ENCODE measurements around the gene CDC42BPG. TPM values are rescaled to one million over a fixed set of nuclear protein-coding genes. Genes with fewer than 3 reads are reported as not detected.

CDC42BPG gene
- total and polyA plus RNA-seq, 5 donors, result 0.36 to 2.3 (median 0.71) TPM

DNA sequence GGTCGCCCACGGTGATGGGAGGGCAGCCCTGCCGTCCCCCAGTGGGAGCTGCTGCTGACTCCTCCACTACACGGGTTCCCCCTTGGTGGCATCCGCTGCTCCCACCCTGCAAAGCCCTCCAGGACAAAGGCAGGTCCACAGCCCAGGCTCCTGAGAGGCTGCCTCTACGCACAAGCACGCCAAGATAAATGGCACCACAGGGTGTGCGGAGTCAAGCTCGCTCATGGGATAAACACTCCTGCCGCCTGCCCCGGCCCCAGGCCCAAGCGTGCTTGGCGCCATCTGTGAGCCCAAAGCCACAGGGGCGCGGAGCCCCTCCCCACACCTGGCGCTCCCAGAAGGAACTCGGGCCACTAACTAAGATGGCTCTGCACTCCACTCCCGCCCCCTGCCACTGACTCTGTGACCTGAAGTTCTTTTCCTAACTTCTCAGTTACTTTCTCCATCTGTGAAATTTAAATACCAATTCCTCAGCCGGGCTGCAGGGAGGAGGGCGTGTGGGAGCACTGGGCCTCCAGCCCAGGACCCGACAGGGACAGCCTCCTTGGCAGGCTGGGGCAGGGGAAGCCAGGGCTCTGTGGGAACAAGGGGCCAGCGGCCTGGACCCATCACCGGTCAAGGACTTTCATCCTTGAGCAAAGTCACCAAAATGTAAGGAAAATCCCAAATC is 19.1 kb upstream of the CDC42BPG start:
- DNase-seq (peak in 2 of 3 donors; percentile 87 to 88), ATAC-seq (peak; percentile 60 to 68)
- Histone ChIP-seq H3K4me3 (ENCODE audit: low read length) (no peak overlapping the region), H3K27ac (ENCODE audit: low read length) (peak overlapping the region; percentile 87), H3K9me3 (ENCODE audit: control insufficient read depth, low read length) (no peaks in the 10 kb centered on the region), H3K4me1 (ENCODE audit: control insufficient read depth, insufficient read depth, low read length) (peaks cover 31% of the 10 kb centered on the region), H3K27me3 (ENCODE audit: control insufficient read depth, insufficient read depth) (no peaks in the 10 kb centered on the region)
- 49% methylated on average over 23 of the region's 23 CpGs for WGBS
- intact Hi-C loops (cut with DNase I), result no loop called here

DNA sequence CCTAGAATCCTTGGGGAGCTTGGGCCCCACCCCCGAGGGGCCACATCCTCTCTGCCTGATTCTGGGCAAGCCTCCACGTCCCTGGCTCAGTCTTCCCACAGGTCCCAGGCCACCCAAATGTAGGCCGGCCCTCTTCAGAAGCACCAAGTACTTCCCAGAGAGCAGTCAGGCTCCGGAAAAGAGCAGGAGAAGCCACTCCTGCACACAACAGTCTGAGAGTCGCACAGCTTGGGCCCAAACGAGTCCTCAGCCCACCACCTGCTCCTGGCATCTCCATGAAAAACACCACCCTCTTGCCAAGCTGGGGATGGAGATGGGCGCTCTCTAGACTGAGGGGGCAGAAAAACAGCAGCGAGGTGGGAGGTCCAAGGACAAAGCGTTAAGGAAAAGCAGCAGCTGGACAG is 18.5 kb upstream of the CDC42BPG start:
- H3K27ac ChIP-seq (ENCODE audit: low read length), result peak overlapping the region; percentile 87
- no peaks in the 10 kb centered on the region for H3K9me3 ChIP-seq (ENCODE audit: control insufficient read depth, low read length)
- no peaks in the 10 kb centered on the region for H3K27me3 ChIP-seq (ENCODE audit: control insufficient read depth, insufficient read depth)
- peak; percentile 2 to 37 for ATAC-seq
- peak; percentile 74 to 89 (median 85) for DNase-seq
- 39% methylated on average over 9 of the region's 9 CpGs for WGBS
- intact Hi-C loops (cut with DNase I), result no loop called here
- peaks cover 31% of the 10 kb centered on the region for H3K4me1 ChIP-seq (ENCODE audit: control insufficient read depth, insufficient read depth, low read length)
- H3K4me3 ChIP-seq (ENCODE audit: low read length), result no peak overlapping the region

DNA sequence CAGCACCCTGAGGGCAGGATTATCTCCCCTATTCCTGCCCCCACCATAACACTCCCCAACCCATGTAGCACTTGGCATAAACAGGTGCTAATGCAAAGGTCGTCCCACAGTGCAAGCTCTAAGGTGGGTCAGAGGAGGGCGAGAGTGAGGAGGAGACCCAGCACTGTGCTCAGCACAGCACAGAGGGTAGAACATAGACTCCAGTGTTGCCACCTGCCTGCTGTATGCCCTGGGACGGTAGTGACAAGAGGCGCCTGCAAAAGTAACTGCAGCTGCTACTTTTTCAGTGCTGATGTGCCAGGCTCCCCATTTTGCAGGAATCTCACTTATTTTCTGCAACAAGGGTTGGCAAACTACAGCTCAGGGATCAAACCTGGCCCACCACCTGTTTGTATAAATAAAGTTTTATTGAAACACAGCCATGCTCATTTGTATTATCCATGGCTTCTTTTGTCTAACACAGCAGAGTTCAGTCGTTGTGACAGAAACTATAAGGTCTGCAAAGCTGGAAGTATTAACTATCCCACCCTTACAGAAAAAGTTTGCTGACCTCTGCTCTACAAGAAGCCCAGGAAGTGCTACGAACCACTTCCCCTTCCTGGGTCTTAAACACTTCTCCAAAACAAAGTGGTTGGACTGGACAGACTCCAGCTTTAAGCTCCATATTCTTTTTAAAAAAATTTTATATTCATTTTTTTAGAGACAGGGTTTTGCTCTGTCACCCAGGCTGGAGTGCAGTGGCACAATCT is 16.9 kb upstream of the CDC42BPG start:
- 89% methylated on average over 6 of the region's 6 CpGs for WGBS
- no peaks in the 10 kb centered on the region for H3K27me3 ChIP-seq (ENCODE audit: control insufficient read depth, insufficient read depth)
- H3K9me3 ChIP-seq (ENCODE audit: control insufficient read depth, low read length), result no peaks in the 10 kb centered on the region
- no peak for DNase-seq
- no peak overlapping the region for H3K27ac ChIP-seq (ENCODE audit: low read length)
- intact Hi-C loops (cut with DNase I), result no loop called here
- ATAC-seq, result no peak
- peaks cover 36% of the 10 kb centered on the region for H3K4me1 ChIP-seq (ENCODE audit: control insufficient read depth, insufficient read depth, low read length)
- H3K4me3 ChIP-seq (ENCODE audit: low read length), result no peak overlapping the region

DNA sequence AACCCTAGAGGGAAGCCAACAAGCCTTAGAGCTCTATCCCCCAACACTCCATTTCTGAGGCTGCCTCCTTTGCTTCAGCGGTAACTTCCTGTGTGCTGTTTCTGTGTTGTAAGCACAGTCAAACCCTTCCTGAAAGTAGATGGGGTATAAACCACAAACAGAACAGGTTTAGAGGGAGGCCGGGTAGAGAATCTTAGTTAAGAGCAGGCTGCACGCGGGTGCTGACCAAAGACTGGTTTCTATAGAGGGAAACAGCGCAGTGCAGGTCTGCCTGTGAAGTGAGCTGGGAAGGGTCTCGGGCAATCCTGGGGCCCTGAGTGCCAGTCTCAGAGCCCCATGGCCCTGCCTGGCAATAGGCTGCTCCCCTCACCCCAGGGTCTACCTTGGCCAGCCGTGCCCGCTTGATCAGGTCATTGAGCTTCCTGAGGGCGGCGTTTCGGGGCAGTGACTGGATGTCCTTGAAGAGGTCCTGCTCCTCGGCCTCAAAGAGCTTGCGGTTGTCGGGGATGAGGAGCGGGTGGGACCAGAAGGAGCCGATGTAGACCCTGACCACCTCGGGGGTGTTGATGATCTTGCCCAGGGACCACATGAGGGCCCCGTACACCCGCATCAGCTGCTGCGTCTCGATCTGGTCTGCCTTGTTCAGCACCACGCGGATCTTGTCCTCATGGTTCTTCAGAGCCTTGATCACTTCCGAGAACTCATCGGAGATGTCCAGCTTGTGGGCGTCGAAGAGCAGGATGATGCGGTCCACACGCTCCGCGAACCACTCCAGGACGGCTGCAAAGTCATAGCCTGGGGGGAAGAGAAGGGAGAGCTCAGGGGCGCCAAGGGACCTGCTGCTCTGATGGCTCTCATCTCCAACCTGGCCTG is 15.3 kb upstream of the CDC42BPG start:
- Histone ChIP-seq H3K27me3 (ENCODE audit: control insufficient read depth, insufficient read depth) (no peaks in the 10 kb centered on the region), H3K4me3 (ENCODE audit: low read length) (no peak overlapping the region), H3K27ac (ENCODE audit: low read length) (no peak overlapping the region), H3K4me1 (ENCODE audit: control insufficient read depth, insufficient read depth, low read length) (peaks cover 42% of the 10 kb centered on the region), H3K9me3 (ENCODE audit: control insufficient read depth, low read length) (no peaks in the 10 kb centered on the region)
- ATAC-seq (no peak), DNase-seq (peak in 2 of 3 donors; percentile 52 to 58)
- intact Hi-C loops (cut with DNase I), result no loop called here
- WGBS, result 90% methylated on average over 33 of the region's 33 CpGs

DNA sequence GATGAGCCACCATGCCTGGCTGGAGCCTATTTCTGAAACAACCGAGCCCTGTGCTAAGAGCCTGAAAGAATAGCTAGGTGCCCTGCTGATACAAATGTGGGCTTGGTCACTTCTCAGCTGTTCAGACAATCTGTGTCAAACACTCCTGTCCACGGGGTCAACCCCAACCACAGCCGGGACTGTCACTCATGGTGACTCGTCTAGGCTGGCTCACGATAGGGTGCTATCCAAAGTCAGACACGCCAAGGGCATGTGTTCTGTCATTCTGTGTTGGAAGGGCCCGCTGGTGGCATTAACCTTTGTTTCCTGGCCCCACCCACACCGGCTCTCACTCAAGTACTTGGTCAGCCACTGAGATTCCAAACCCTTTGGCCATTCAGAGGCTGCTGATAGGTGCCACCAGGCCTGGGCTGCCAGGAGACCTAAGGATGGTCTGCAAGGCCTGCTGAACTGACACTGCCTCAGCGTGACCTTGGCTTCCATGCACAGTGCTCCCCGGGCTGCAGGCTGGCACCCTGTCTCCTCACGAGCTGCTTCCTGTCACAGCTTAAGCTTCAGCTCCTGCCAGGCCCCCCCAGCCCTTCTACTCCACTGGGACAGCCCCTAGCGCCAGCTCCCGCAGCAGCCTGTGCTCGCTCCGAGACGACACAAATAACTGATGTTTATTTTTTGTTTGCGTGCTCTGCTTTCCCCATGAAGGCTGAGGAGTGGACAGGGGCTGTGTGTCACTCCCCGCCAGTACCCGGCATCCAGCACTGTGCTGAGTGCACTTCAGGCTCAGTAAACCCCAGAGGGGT is 14.2 kb upstream of the CDC42BPG start:
- WGBS, result 63% methylated on average over 19 of the region's 19 CpGs
- no peaks in the 10 kb centered on the region for H3K27me3 ChIP-seq (ENCODE audit: control insufficient read depth, insufficient read depth)
- no peaks in the 10 kb centered on the region for H3K9me3 ChIP-seq (ENCODE audit: control insufficient read depth, low read length)
- ATAC-seq (peak; percentile 4 to 40), DNase-seq (peak in 2 of 3 donors; percentile 76 to 81)
- intact Hi-C loops (cut with DNase I), result no loop called here
- no peak overlapping the region for H3K4me3 ChIP-seq (ENCODE audit: low read length)
- H3K27ac ChIP-seq (ENCODE audit: low read length), result peak overlapping the region; percentile 77
- peaks cover 38% of the 10 kb centered on the region for H3K4me1 ChIP-seq (ENCODE audit: control insufficient read depth, insufficient read depth, low read length)

DNA sequence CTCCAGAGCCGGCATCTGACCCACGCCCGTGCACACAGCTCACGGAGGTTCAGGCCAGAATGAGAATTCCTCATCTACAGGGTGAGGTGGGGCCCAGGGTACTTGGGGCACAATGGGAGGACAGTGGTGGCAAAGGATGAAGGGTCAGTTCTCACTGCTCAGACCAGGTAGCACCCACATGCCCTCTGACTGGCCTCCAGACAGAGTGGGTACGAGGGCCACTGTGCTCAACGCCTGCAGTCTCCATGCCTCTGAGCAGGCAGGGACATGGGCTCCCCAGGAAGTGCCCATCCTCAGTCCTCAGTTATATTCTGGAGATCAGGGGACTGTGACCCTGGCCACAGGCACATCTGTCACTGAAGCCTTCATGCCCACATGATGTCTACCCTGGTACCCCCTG is 13.0 kb upstream of the CDC42BPG start:
- 96% methylated on average over 6 of the region's 6 CpGs for WGBS
- DNase-seq (no peak), ATAC-seq (no peak)
- H3K9me3 ChIP-seq (ENCODE audit: control insufficient read depth, low read length), result no peaks in the 10 kb centered on the region
- no peaks in the 10 kb centered on the region for H3K27me3 ChIP-seq (ENCODE audit: control insufficient read depth, insufficient read depth)
- H3K4me3 ChIP-seq (ENCODE audit: low read length), result no peak overlapping the region
- H3K27ac ChIP-seq (ENCODE audit: low read length), result no peak overlapping the region
- intact Hi-C loops (cut with DNase I), result no loop called here
- peaks cover 28% of the 10 kb centered on the region for H3K4me1 ChIP-seq (ENCODE audit: control insufficient read depth, insufficient read depth, low read length)

DNA sequence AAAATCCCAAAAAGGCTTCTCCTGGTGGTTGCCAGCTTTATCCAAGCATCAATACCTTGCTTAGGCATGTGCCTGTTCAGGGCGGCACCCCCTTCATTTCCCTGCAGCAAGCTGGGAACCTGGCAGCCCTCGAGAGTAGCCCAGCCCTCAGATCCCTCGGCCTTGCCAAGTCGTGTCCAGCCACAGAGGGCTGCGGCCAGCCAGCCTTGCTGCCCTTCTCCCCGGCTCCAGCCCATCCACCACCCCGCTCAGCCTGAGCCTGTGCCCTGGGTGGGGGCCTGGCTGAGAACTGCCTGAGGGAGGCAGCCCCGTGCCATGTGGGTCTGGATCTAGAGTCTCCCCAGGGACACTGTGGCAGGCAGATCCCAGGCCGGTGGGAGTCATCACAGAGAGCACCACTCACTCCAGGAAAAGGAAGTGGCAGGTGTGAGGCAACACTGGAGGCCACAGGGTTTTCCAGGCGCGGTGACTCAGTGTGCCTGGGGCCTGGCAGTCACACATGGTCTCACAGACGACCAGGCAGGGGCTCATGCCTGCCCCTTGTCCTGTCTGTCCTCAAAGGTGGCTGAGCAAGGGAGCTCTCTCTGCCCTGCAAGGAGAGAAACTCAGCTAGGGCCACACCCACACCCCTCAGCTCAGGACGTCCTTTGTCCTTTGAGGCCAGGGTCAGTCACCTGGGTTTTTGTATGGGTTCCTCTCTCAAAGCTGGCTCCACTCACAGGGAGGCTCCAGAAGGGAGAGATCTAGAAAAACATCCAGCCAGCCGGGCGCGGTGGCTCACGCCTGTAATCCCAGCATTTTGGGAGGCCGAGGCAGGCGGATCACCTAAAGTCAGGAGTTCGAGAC is 12.2 kb upstream of the CDC42BPG start:
- Histone ChIP-seq H3K27me3 (ENCODE audit: control insufficient read depth, insufficient read depth) (no peaks in the 10 kb centered on the region), H3K9me3 (ENCODE audit: control insufficient read depth, low read length) (no peaks in the 10 kb centered on the region), H3K4me3 (ENCODE audit: low read length) (no peak overlapping the region), H3K27ac (ENCODE audit: low read length) (peak overlapping the region; percentile 45), H3K4me1 (ENCODE audit: control insufficient read depth, insufficient read depth, low read length) (peaks cover 28% of the 10 kb centered on the region)
- 66% methylated on average over 20 of the region's 20 CpGs for WGBS
- intact Hi-C loops (cut with DNase I), result no loop called here
- ATAC-seq (peak; percentile 54 to 59), DNase-seq (peak; percentile 83 to 85 (median 84))

DNA sequence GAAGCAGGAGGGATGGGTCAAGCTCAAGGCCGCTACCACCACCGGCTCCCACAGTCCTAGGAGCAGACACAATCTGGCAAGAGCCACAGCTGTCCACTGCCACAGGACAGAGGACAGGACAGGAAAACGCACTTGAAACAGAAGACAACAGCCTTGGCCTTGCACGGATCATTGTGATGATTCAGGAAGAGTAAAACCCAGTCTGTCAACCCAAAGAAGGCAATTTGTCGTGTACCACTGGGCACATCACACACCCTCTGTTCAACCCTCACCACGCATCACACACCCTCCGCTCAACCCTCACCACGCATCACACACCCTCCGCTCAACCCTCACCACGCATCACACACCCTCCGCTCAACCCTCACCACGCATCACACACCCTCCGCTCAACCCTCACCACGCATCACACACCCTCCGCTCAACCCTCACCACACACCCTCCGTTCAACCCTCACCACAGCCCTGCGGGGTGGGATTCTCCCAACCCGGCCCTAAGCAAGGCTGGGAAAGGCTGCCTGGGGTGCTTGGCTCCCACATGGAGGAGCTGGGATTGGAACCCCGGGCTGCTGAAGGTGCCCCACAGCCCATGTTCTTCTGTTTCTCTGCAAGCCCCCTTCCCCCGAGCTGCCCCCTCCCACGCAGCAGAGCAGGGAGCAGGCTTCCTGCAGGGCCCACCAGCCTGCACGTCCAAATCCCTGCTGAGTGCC is 11.3 kb upstream of the CDC42BPG start:
- DNase-seq (peak in 1 of 3 donors; percentile 40), ATAC-seq (no peak)
- no peaks in the 10 kb centered on the region for H3K9me3 ChIP-seq (ENCODE audit: control insufficient read depth, low read length)
- H3K27me3 ChIP-seq (ENCODE audit: control insufficient read depth, insufficient read depth), result no peaks in the 10 kb centered on the region
- H3K27ac ChIP-seq (ENCODE audit: low read length), result peak overlapping the region; percentile 45
- H3K4me1 ChIP-seq (ENCODE audit: control insufficient read depth, insufficient read depth, low read length), result peaks cover 26% of the 10 kb centered on the region
- WGBS, result 82% methylated on average over 20 of the region's 22 CpGs
- H3K4me3 ChIP-seq (ENCODE audit: low read length), result no peak overlapping the region
- intact Hi-C loops (cut with DNase I), result no loop called here

Data from right cardiac atrium (tissue), 5 donors.